GM18507 (cell line): ENCODE measurements around the gene TBRG4.
"Not testable (repeated sequence)": the region's sequence is repeated elsewhere in the genome, so short reads cannot be mapped to it uniquely, and the experiment has no call there.

Source experiments
- DNase-seq: peaks from one replicate; pipeline ENCODE4 v3.0.0; 2011; ENCODE audit warnings: low read depth; ENCODE audit not compliant: insufficient read length; ENCODE audit errors: extremely low spot score
- FAIRE-seq: peaks from 2 replicates; lab custom pipeline; 2011; peaks lifted over from hg19 to GRCh38; lab: Jason Lieb, UNC

Gene TBRG4

GRCh38 chr7:45122975-45123860 is 11.7 kb upstream of the TBRG4 start:
- no peak for FAIRE-seq
- DNase-seq = no peak

GRCh38 chr7:45119550-45119949 is 8.1 kb upstream of the TBRG4 start:
- FAIRE-seq (no peak), DNase-seq (no peak)

- no peak for FAIRE-seq
- DNase-seq = no peak
Observed at GRCh38 chr7:45118889-45119331, 7.4 kb upstream of the TBRG4 start.

DNA sequence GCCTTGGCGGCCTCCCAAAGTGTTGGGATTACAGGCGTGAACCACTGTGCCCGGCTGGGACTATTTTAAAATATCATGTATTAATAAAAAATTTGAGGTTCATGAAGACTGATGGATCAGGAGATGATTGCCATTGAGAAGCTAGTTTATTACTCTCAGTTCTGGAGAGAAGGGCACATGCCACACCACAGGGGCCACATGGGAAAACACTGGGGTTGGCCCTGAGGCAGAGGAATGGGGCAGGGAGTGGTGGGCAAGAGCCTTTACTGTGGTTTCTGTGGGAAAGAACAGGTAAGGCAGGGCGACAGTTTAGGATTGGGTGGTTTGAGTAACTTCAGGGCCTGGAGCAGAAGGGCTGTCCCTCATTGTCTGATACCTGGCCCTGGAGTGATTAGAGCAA is 6.8 kb upstream of the TBRG4 start:
- FAIRE-seq (no peak), DNase-seq (no peak)

DNA sequence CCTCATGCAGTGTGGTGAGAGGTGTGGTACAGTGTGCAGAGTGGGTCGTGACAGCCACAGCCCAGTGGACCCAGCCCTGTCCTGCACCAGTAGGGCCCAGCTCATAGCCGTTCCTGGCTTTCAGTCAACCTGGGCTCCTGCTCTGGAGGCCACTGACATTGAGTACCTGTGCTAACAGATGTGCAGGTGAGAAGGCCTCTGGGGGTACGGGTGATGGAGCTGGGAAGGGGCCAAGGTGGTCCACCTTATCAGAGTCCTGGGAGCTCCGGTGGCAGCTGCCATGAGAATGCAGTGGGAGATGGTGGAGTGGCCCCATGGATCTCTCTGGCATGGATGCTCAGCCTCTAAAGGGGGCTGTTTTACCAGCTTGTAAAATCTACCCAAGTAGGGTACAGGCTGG is 6.1 kb upstream of the TBRG4 start:
- no peak for FAIRE-seq
- DNase-seq = no peak

DNA sequence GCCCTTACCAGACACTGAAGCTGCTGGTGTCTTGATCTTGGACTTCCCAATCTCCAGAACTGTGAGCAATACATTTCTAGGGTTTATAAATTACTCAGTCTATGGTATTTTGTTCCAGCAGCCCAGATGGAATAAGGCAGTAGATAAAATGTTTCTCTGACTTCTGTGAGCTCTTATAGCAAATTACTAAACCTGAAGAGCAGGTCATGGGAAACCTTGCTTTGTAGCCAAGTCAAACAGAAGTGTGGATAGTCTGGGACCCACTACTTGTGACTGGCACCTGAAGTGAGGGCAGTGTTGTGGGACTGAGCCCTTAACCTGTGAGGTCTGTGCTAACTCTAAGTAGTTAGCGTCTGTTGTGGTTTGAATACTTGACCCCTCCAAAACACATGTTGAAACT is 4.6 kb upstream of the TBRG4 start:
- FAIRE-seq (no peak), DNase-seq (no peak)

- FAIRE-seq (no peak), DNase-seq (no peak)
Observed at GRCh38 chr7:45114926-45115325, 3.4 kb upstream of the TBRG4 start.

DNA sequence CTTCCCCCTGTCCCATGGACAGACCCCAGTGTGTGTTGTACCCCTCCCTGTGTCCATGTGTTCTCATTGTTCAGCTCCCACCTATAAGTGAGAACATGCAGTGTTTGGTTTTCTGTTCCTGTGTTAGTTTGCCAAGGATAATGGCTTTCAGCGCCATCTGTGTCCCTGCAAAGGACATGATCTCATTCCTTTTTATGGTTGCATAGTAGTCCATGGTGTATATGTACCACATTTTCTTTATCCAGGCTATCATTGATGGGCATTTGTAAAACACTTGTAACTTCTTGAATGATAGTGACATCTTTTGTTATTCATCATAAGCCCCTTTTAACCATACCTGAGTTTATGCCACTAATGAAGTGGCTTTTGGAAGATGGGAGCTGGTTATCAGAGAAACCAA is 2.8 kb upstream of the TBRG4 start:
- not testable (repeated sequence) for DNase-seq, FAIRE-seq

GRCh38 chr7:45112648-45113047 is 1.2 kb upstream of the TBRG4 start:
- FAIRE-seq (no peak), DNase-seq (no peak)

DNA sequence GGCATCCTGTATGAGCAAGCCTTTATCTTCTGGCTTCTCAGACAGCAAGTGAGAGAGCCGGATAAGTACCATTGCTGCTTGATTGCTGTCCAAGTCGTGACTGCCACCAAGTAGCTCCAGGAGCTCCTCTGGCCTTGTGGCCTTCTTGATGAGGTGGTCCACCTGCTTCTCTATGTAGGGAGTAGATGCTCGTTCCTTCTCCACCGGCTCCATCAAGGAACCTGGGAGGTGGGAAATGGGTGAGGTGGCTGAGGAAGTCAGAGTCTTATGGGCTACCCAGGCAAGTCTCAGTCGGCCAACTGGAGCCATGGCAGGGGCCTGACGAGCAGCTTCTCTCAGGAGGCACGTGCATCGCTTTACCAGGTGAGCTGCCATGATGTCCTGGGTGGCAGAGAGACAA is 2.6 kb downstream of the TBRG4 start:
- DNase-seq (no peak), FAIRE-seq (no peak)

DNA sequence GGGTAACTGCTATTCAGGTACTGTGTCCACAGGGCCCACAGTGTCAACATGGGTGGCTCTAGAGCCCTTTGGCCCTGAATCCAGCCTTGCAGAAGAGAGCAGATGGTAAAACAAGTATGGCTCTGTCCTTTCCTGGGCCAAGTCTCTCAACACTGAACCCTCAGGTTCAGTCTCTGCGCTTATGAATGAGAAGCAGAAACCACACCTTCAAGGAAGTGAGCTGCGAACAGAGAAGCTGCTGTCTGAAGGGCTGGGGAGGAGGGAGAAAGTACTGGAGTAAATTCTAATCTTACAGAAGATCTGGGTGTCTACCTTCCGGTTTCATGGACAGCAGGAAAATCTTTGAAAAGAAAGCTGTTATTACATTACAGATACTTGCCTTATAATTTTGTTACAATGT is 4.1 kb downstream of the TBRG4 start:
- FAIRE-seq (no peak), DNase-seq (no peak)

DNA sequence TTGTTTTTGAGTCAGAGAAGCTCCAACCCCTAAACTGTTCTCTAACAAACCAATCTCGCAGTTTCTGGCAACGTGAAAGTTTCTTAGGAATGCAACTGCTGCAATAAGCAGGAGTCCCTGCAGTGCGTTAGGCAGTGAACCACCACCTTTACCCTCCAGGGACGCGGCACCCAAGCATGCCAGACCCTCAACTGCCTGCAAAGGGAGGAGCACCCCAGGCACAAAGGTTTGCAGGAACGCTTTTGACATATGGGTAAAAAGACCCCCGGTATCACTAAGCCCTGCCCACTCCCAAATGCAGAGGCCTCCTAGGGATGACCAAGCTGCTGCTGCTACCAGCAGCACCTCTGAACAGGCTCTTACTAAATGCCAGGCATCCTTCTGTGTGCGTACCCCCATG is 4.7 kb downstream of the TBRG4 start:
- DNase-seq = no peak

GRCh38 chr7:45105588-45106188 is 5.8 kb downstream of the TBRG4 start:
- no peak for FAIRE-seq
- no peak for DNase-seq

More for the DNA sequence above, 4.7 kb downstream of the TBRG4 start:
- no peak for FAIRE-seq

- no peak for DNase-seq
- no peak for FAIRE-seq
Observed at GRCh38 chr7:45104844-45105587, 6.5 kb downstream of the TBRG4 start.

DNA sequence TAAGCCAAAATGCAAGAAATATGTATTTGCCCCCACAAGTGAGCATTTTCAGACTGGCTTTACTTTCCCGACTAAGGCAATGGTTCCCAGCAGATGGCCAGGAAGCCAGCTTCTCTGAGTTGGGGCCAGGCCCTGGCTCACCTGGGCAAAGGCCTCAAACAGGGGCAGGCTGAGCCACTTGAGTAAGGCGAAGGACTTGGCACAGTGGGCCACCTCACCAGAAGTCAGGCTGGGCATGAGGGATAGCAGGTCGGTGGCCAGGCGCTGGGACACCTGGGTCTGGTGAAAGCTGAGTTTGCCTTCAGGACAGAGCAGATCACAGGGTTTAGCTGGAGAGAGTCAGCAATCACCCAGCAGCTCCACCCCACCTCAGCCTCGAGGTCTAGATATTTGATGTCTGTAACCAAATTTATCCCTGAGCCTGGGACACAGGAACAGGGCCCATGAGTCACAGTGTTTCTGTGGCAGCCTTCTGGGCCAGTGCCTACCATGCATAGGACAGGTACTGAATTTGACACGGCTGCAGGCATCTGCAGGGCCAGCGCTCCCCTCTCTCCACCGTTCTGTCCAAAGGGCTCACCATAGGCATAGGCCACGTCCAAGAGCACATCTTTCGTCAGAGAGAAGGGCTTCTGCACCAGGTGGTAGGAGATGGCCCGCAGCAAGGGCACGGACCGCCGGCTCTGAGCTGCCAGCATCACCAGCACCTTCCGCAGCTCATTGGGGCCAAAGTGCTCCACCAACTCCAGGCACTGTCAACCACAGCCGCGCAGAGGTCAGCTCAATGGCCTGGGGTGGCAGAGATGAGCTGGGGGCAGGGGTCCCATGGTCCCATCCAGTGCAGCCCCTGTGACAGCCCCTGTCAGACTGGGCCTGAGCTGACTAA is 7.3 kb downstream of the TBRG4 start:
- DNase-seq (no peak), FAIRE-seq (no peak)

GRCh38 chr7:45102785-45103712 is 8.4 kb downstream of the TBRG4 start:
- FAIRE-seq (no peak), DNase-seq (no peak)

DNA sequence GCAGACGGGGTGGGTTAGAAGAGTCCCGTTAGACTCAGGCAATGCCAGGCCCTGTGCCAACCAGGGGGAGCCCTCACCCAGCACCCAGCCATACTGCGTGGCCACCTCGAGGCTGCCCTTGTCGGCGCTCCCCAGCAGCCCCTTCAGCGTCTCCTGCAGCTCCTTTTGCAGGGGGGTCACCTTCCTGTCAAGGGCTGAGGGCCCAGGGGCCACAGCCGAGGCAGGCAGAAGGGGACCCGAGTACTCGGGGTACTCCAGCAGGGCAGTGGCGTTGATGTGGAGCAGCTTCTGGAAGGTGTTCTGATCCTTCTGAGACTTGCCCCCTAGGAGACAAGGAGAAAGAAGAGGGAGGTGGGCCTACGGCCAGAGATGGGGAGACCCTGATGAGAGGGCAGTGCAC is 9.7 kb downstream of the TBRG4 start:
- no peak for DNase-seq
- FAIRE-seq = no peak

DNA sequence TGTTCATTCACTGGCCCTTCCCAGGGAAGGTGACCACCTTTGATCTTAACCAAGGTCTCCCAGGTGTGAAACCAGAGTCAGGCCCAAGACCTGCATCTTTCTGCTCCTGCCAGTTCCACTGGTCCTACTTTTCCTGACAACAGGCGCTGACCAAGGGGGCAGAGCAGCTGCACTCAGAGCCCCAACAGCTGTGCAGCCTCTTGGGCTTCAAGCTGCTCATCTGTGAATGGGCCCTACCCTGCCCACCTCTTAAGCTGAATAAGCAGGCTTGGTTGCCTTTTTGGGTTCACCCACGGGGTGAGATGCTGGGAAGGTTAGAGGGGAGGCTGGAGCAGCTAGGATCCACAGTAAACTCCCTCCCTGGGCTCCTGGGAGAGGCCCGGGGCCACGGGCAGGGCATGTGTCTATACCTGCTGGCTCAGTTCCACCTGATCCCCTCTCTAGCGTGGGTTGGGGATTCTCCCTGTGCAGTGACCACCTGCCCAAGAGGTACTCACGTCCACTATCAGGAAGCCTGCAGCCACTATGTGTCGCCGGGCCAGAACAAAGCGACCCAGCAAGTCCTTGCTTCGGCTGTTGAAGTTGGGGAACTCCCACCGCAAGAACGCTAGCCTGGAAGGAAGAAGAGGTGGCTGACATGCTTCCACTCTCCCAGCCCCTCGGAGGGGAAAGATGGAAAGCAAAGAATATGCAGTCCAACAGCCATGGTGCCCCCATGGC is 10.6 kb downstream of the TBRG4 start:
- no peak for FAIRE-seq

More for the DNA sequence above, 10.6 kb downstream of the TBRG4 start:
- no peak for DNase-seq
